Stimulated activated naive CD8-positive, alpha-beta T cell treated with anti-CD3 and anti-CD28 coated beads, Interleukin-15, Interleukin-2, amounts not matched to agents 100 ng/mL and 50 ng/mL, for 24 hours (primary cell): ENCODE data around the gene ARNT2.
"Not testable (repeated sequence)": the region's sequence is repeated elsewhere in the genome, so short reads cannot be mapped to it uniquely, and the experiment has no call there.

Source experiments
- H3K27ac Mint-ChIP-seq: one replicate; pipeline ENCODE4 v1.8.0; 2021; ENCODE audit warnings: mild to moderate bottlenecking, mixed read lengths
- H3K27me3 Mint-ChIP-seq: one replicate; pipeline ENCODE4 v1.8.0; 2021; ENCODE audit warnings: mixed read lengths
- H3K36me3 Mint-ChIP-seq: one replicate; pipeline ENCODE4 v1.8.0; 2021; ENCODE audit warnings: low read depth, mixed read lengths
- H3K4me1 Mint-ChIP-seq: one replicate; pipeline ENCODE4 v1.8.0; 2021; ENCODE audit warnings: low read depth, mixed read lengths
- H3K4me3 Mint-ChIP-seq: one replicate; pipeline ENCODE4 v1.8.0; 2021; ENCODE audit warnings: mild to moderate bottlenecking, mixed read lengths
- H3K9me3 Mint-ChIP-seq: one replicate; pipeline ENCODE4 v1.8.0; 2021; ENCODE audit warnings: mixed read lengths

The ARNT2 gene

GRCh38 chr15:80404057-80404760 lies at the start of gene ARNT2:
ARNT2 (plus strand) TSS chr15:80404382; CDS start chr15:80404516, 134 bp downstream.
- H3K4me1 Mint-ChIP-seq, result peaks cover 4% of the 10 kb centered on the region
- H3K9me3 Mint-ChIP-seq, result no peaks in the 10 kb centered on the region
- H3K27ac Mint-ChIP-seq, result no peak within 1 kb of the TSS
- peaks cover 68% of the 10 kb centered on the region for H3K27me3 Mint-ChIP-seq
- H3K36me3 Mint-ChIP-seq, result no peaks in the 10 kb centered on the region
- peak within 1 kb of the TSS; percentile 53 for H3K4me3 Mint-ChIP-seq

DNA sequence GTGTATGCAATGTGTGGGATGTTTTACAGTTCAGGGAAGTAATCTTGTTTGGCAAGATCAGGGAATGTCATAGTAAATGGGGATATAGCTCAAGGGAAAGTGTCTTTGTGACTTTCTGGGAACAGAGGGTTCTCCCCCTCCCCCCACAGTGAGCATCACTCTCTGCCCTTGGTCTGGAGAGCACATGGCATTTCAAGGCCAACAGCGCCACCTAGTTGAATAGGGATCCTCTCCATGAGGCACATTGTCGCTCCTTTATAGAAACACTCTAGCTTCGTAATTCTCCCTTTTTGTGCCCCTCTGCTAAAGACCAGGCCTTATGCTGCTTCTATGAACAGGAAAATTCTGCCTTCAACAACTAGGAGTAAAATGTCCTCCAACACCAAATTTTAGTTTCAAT lies 37.1 kb upstream of the ARNT2 start:
- Mint-ChIP-seq H3K4me3 (no peak overlapping the region), H3K4me1 (no peaks in the 10 kb centered on the region), H3K27me3 (peaks cover under 1% of the 10 kb centered on the region), H3K36me3 (no peaks in the 10 kb centered on the region), H3K9me3 (peaks cover 34% of the 10 kb centered on the region), H3K27ac (no peak overlapping the region)

- Mint-ChIP-seq H3K4me3 (no peak overlapping the region), H3K9me3 (peaks cover 34% of the 10 kb centered on the region), H3K27me3 (no peaks in the 10 kb centered on the region), H3K4me1 (no peaks in the 10 kb centered on the region), H3K27ac (no peak overlapping the region), H3K36me3 (no peaks in the 10 kb centered on the region)
Measured at GRCh38 chr15:80367661-80368060, 36.5 kb upstream of the ARNT2 start.

- Mint-ChIP-seq H3K36me3 (no peaks in the 10 kb centered on the region), H3K4me3 (no peak overlapping the region), H3K9me3 (peaks cover 21% of the 10 kb centered on the region), H3K27me3 (peaks cover 4% of the 10 kb centered on the region), H3K27ac (no peak overlapping the region), H3K4me1 (no peaks in the 10 kb centered on the region)
Measured at GRCh38 chr15:80371924-80372323, 32.3 kb upstream of the ARNT2 start.

- Mint-ChIP-seq H3K27me3 (peaks cover 23% of the 10 kb centered on the region), H3K4me3 (no peak overlapping the region), H3K4me1 (no peaks in the 10 kb centered on the region), H3K9me3 (peaks cover 1% of the 10 kb centered on the region), H3K27ac (no peak overlapping the region), H3K36me3 (no peaks in the 10 kb centered on the region)
Measured at GRCh38 chr15:80374441-80374840, 29.7 kb upstream of the ARNT2 start.

- Mint-ChIP-seq H3K4me3 (no peak overlapping the region), H3K27ac (no peak overlapping the region), H3K36me3 (no peaks in the 10 kb centered on the region), H3K27me3 (peaks cover 33% of the 10 kb centered on the region), H3K9me3 (no peaks in the 10 kb centered on the region), H3K4me1 (no peaks in the 10 kb centered on the region)
Measured at GRCh38 chr15:80375968-80376891, 28.0 kb upstream of the ARNT2 start.

DNA sequence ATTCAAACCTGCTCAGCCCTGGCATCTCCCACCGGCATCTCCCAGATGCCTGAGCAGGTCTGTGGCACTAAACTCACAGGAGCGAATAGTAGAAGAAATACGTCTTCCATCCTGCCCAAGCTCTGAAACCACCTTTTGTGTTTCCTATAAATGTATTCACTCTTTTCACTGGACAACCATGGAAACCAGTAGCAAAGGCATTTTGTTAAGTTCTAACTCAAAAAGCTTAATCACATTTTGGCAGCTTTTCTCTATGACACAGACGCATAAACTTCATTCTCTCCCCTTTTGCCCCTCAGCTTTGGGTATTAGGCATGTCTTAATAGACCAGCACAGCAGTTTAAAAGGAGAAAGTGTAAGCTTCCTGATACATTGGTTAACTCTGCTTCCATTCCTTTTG lies 24.5 kb upstream of the ARNT2 start:
- Mint-ChIP-seq H3K4me3 (no peak overlapping the region), H3K36me3 (no peaks in the 10 kb centered on the region), H3K9me3 (no peaks in the 10 kb centered on the region), H3K27me3 (peaks cover 44% of the 10 kb centered on the region), H3K4me1 (no peaks in the 10 kb centered on the region), H3K27ac (no peak overlapping the region)

DNA sequence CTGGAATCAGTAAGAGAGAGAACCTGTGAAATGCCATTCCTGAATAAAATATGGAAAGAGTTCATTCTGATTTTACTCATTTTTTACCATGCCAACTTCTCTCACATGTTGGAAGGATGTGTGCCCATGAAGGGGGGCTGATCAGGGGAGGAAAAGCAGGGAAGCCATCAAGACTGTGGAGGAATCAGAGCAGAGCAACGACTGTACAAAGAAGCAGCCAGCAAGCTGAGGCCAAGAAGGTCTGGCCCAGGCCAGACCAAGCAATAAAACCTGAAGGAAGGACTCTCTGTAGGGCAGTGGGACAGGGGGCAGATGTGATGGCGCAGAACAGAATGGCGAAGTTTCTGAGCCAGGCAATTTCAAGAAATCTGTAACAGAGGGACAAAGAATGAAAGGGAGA lies 24.0 kb upstream of the ARNT2 start:
- no peak overlapping the region for H3K4me3 Mint-ChIP-seq
- H3K27me3 Mint-ChIP-seq, result peaks cover 44% of the 10 kb centered on the region
- H3K36me3 Mint-ChIP-seq, result no peaks in the 10 kb centered on the region
- H3K9me3 Mint-ChIP-seq, result no peaks in the 10 kb centered on the region
- no peak overlapping the region for H3K27ac Mint-ChIP-seq
- no peaks in the 10 kb centered on the region for H3K4me1 Mint-ChIP-seq

DNA sequence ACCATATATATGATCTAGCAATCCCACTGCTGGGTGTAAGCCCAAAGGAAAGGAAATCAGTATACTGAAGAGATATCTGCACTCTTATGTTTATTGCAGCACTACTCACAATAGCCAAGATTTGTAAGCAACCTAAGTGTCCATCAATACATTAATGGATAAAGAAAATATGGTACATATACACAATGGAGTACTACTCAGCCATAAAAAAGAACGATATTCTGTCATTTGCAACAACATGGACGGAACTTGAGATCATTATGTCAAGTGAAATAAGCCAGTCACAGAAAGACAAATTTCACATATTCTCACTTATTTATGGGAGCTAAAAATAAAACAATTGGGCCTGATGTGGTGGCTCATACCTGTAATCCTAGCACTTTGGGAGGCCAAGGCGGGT lies 21.9 kb upstream of the ARNT2 start:
- H3K4me1 Mint-ChIP-seq, result no peaks in the 10 kb centered on the region
- no peaks in the 10 kb centered on the region for H3K9me3 Mint-ChIP-seq
- no peak overlapping the region for H3K4me3 Mint-ChIP-seq
- peaks cover 43% of the 10 kb centered on the region for H3K27me3 Mint-ChIP-seq
- H3K36me3 Mint-ChIP-seq, result no peaks in the 10 kb centered on the region
- H3K27ac Mint-ChIP-seq, result no peak overlapping the region

- Mint-ChIP-seq H3K4me3 (no peak overlapping the region), H3K27me3 (peaks cover 27% of the 10 kb centered on the region)
Measured at GRCh38 chr15:80384432-80384831, 19.8 kb upstream of the ARNT2 start.

DNA sequence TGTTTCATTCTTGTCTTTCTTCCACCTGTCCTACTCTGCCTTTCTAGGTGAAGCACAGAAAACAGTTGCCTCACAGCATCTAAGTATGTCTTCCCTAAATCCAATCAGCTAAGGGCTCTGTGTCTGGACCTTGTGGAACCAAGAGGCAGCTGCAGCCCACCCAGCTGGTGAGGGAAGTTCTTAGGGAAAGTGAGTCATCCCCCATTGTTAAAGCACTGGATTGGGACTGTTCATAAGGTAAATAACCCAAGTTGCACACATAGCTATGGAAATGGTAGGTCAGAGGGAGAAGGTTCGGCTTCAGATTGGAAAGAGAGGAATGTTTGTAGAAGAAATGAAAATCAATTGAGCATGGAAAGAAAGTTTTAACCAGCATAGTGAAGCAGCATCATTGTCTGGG lies 18.0 kb upstream of the ARNT2 start:
- no peak overlapping the region for H3K27ac Mint-ChIP-seq
- no peaks in the 10 kb centered on the region for H3K4me1 Mint-ChIP-seq
- peaks cover 17% of the 10 kb centered on the region for H3K27me3 Mint-ChIP-seq
- H3K9me3 Mint-ChIP-seq, result no peaks in the 10 kb centered on the region
- H3K36me3 Mint-ChIP-seq, result no peaks in the 10 kb centered on the region
- H3K4me3 Mint-ChIP-seq, result no peak overlapping the region

More at GRCh38 chr15:80384432-80384831, 19.8 kb upstream of the ARNT2 start:
- Mint-ChIP-seq H3K9me3 (no peaks in the 10 kb centered on the region), H3K36me3 (no peaks in the 10 kb centered on the region), H3K27ac (no peak overlapping the region), H3K4me1 (no peaks in the 10 kb centered on the region)

DNA sequence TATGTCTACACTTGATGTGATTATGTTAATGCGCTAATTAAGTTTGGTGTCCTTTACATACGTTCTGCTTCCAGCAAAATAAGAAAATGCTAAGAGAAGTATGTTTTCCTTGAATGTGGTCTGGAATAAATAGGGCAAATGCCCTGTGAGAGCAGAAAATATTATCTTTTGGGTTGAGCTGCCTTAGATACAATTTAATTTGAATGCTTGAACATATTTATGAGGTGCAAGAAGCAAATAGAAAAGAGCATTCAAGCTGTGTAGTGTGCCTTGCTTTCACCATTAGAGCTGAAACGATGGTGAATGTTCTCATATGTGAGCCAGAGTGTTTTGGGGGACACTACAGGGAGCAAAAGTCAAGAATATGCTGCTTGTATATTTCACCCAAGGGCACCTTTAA lies 15.9 kb upstream of the ARNT2 start:
- Mint-ChIP-seq H3K27ac (no peak overlapping the region), H3K36me3 (no peaks in the 10 kb centered on the region), H3K4me3 (no peak overlapping the region), H3K27me3 (peaks cover 6% of the 10 kb centered on the region), H3K9me3 (no peaks in the 10 kb centered on the region), H3K4me1 (no peaks in the 10 kb centered on the region)

GRCh38 chr15:80389370-80389769 lies 14.8 kb upstream of the ARNT2 start:
- Mint-ChIP-seq H3K27ac (no peak overlapping the region), H3K9me3 (no peaks in the 10 kb centered on the region), H3K4me3 (no peak overlapping the region), H3K27me3 (peaks cover 7% of the 10 kb centered on the region), H3K36me3 (no peaks in the 10 kb centered on the region), H3K4me1 (no peaks in the 10 kb centered on the region)

- H3K4me3 Mint-ChIP-seq, H3K27ac Mint-ChIP-seq, H3K4me1 Mint-ChIP-seq, H3K9me3 Mint-ChIP-seq, H3K36me3 Mint-ChIP-seq: not testable (repeated sequence)
- peaks cover 20% of the 10 kb centered on the region for H3K27me3 Mint-ChIP-seq
Measured at GRCh38 chr15:80390942-80391341, 13.2 kb upstream of the ARNT2 start.

DNA sequence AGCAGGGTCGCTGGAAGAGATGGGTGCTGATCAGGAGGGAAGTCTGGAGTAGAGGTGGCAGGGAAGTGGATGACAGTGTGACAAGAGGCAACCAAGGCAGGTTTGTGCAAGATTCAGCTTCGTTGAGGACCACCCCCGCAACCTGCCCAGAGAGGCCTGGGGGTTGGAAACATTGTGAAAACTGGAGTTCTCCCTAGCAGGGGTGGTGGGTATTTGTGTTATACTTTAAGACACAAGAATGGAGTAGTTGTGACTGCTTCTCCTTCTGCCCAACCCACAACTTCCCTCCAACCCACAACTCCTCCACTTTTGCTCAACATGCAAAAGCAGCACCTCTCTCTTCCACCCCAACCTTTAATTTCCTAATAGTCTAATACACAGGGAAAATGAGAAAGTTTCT lies 8.6 kb upstream of the ARNT2 start:
- Mint-ChIP-seq H3K9me3 (no peaks in the 10 kb centered on the region), H3K27ac (no peak overlapping the region), H3K27me3 (peaks cover 34% of the 10 kb centered on the region), H3K36me3 (no peaks in the 10 kb centered on the region), H3K4me3 (no peak overlapping the region), H3K4me1 (no peaks in the 10 kb centered on the region)
